ENCODE data around the gene CFDP1. TPM values are rescaled to one million over a fixed set of nuclear protein-coding genes. Genes with fewer than 3 reads are reported as not detected.

The CFDP1 gene
- total and polyA plus RNA-seq, 2 of the 13 experiments (the other 11 are each of a cell fraction or from before 2014, with no cell fraction given): 78.6 to 153 TPM

- no peak for TF ChIP-seq ZNF460 (CRISPR knock-in tag; IDR thresholded peaks at IDR 0.05; ENCODE audit: borderline replicate concordance)
- no peak for TF ChIP-seq PCBP2 (optimal IDR thresholded peaks at IDR 0.05; ENCODE audit: low read depth, low read length, poor library complexity, severe bottlenecking)
- TF ChIP-seq ZNF180 (CRISPR knock-in tag; IDR thresholded peaks at IDR 0.05; ENCODE audit: borderline replicate concordance, low read depth): no peak
- no peak for TF ChIP-seq CBX2 (IDR thresholded peaks at IDR 0.05; ENCODE audit: low read depth, low read length)
- no peak for TF ChIP-seq CBX2 (CRISPR knock-in tag; IDR thresholded peaks at IDR 0.05; ENCODE audit: low read depth)
- TF ChIP-seq, protein P1, sequence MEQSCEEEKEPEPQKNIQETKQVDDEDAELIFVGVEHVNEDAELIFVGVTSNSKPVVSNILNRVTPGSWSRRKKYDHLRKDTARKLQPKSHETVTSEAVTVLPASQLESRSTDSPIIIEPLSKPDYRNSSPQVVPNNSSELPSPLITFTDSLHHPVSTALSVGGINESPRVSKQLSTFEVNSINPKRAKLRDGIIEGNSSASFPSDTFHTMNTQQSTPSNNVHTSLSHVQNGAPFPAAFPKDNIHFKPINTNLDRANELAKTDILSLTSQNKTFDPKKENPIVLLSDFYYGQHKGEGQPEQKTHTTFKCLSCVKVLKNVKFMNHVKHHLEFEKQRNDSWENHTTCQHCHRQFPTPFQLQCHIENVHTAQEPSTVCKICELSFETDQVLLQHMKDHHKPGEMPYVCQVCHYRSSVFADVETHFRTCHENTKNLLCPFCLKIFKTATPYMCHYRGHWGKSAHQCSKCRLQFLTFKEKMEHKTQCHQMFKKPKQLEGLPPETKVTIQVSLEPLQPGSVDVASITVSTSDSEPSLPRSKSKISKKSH (CRISPR knock-in tag; IDR thresholded peaks at IDR 0.05; ENCODE audit: borderline replicate concordance): peak; percentile 95
- TF ChIP-seq ZNF567 (CRISPR knock-in tag; IDR thresholded peaks at IDR 0.05; ENCODE audit: borderline replicate concordance): peak; percentile 97
- peak; percentile 81 for TF ChIP-seq NFE2L1 (CRISPR knock-in tag; IDR thresholded peaks at IDR 0.05; ENCODE audit: borderline replicate concordance)
- TF ChIP-seq HDAC6 (IDR thresholded peaks at IDR 0.05; ENCODE audit: low read depth, low read length): no peak
- peak; percentile 100 for TF ChIP-seq NRL (CRISPR knock-in tag; IDR thresholded peaks at IDR 0.05; ENCODE audit: borderline replicate concordance)
- TF ChIP-seq U2AF2 (IDR thresholded peaks at IDR 0.05; ENCODE audit: low read depth, low read length): no peak
- TF ChIP-seq ZNF770 (CRISPR knock-in tag; IDR thresholded peaks at IDR 0.05): peak; percentile 36; the same call in 1 of the 2 replicates
- TF ChIP-seq RFXANK (CRISPR knock-in tag; IDR thresholded peaks at IDR 0.05): peak; percentile 78; the same call in 1 of the 2 replicates
- no peak for TF ChIP-seq RELA (CRISPR knock-in tag; IDR thresholded peaks at IDR 0.05)
- TF ChIP-seq NFATC3 (CRISPR knock-in tag; IDR thresholded peaks at IDR 0.05): no peak; the same call in none of the 2 replicates
- TF ChIP-seq MEIS1 (CRISPR knock-in tag; IDR thresholded peaks at IDR 0.05; ENCODE audit: borderline replicate concordance): peak; percentile 90; the same call in 1 of the 2 replicates
- TF ChIP-seq STAG1 (CRISPR knock-in tag; IDR thresholded peaks at IDR 0.05): no peak
- peak; percentile 99 for TF ChIP-seq ZNF354B (CRISPR knock-in tag; IDR thresholded peaks at IDR 0.05)
- TF ChIP-seq SIN3A (IDR thresholded peaks at IDR 0.05; ENCODE audit: borderline replicate concordance, low read depth, low read length): peak; percentile 97
- TF ChIP-seq CREB3 (CRISPR knock-in tag; IDR thresholded peaks at IDR 0.05): peak; percentile 76; the same call in 1 of the 2 replicates
- TF ChIP-seq, protein P2, sequence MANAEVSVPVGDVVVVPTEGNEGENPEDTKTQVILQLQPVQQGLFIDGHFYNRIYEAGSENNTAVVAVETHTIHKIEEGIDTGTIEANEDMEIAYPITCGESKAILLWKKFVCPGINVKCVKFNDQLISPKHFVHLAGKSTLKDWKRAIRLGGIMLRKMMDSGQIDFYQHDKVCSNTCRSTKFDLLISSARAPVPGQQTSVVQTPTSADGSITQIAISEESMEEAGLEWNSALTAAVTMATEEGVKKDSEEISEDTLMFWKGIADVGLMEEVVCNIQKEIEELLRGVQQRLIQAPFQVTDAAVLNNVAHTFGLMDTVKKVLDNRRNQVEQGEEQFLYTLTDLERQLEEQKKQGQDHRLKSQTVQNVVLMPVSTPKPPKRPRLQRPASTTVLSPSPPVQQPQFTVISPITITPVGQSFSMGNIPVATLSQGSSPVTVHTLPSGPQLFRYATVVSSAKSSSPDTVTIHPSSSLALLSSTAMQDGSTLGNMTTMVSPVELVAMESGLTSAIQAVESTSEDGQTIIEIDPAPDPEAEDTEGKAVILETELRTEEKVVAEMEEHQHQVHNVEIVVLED (CRISPR knock-in tag; IDR thresholded peaks at IDR 0.05; ENCODE audit: borderline replicate concordance): peak; percentile 89
- TF ChIP-seq ZBTB7B (CRISPR knock-in tag; IDR thresholded peaks at IDR 0.05): peak; percentile 83
- TF ChIP-seq HMG20B (CRISPR knock-in tag; conservative IDR thresholded peaks at IDR 0.05): no peak
These were observed at the start of gene CFDP1 (continued) for GRCh38 chr16:75432828-75433731.

Measured in HepG2 (cell line).